CD4-positive, alpha-beta T cell (primary cell): Measurements from ENCODE around the gene SERPINA6. TPM values are rescaled to one million over a fixed set of nuclear protein-coding genes. Genes with fewer than 3 reads are reported as not detected.
"Not testable (repeated sequence)": the region's sequence is repeated elsewhere in the genome, so short reads cannot be mapped to it uniquely, and the experiment has no call there.

ENCODE experiments used
- ATAC-seq: fragments of 200-7000 bp; cut with Tn5 transposase; one replicate; pipeline ENCODE4 v1.10.0; 2022; ENCODE audit warnings: mild to moderate bottlenecking; ENCODE audit not compliant: poor library complexity
- CTCF ChIA-PET: fragments of 350-600 bp; sonication (Branson Sonifier 250); formaldehyde crosslinking; loops from one replicate; lab custom pipeline; 2021; ENCODE audit warnings: antibody characterized with exemption, inconsistent platforms; lab: Charles Lee
- POLR2A ChIA-PET: fragments of 350-600 bp; sonication (Branson Sonifier 250); formaldehyde crosslinking; loops from one replicate; lab custom pipeline; 2021; ENCODE audit warnings: antibody characterized with exemption, inconsistent platforms; lab: Charles Lee
- DNase-seq, 14 experiments: peaks; one replicate each; pipeline ENCODE4 v3.0.0-alpha.2; 2013 to 2020; ENCODE audit warnings: mixed read lengths in 2 of 14
- H3K27ac ChIP-seq, 2 donors: one replicate each; pipeline versions ENCODE4 v1.5.1 to v1.7.0; 2013; ENCODE audit warnings: low read length in 2 of 2, low read depth in 1 of 2, mild to moderate bottlenecking in 1 of 2
- H3K27me3 ChIP-seq, 2 experiments: 1 replicate in 1 of 2; 2 replicates in 1 of 2; pipeline versions ENCODE4 v1.6.1 to v1.7.0; 2013; ENCODE audit warnings: low read length in 2 of 2, control low read depth in 1 of 2, mild to moderate bottlenecking in 1 of 2, moderate library complexity in 1 of 2; ENCODE audit not compliant: insufficient read depth in 2 of 2, control insufficient read depth in 1 of 2
- H3K36me3 ChIP-seq: one replicate; pipeline ENCODE4 v1.6.1; 2013; ENCODE audit warnings: low read length, control low read depth; ENCODE audit not compliant: insufficient read depth
- H3K4me1 ChIP-seq: one replicate; pipeline ENCODE4 v1.6.1; 2013; ENCODE audit warnings: low read length, control low read depth; ENCODE audit not compliant: insufficient read depth
- H3K4me3 ChIP-seq: one replicate; pipeline ENCODE4 v1.5.1; 2013; ENCODE audit warnings: mild to moderate bottlenecking, low read length, moderate library complexity
- H3K9me3 ChIP-seq, 2 experiments: 1 replicate in 1 of 2; 2 replicates in 1 of 2; pipeline versions ENCODE4 v1.6.1 to v1.7.0; 2013; ENCODE audit warnings: low read length in 2 of 2, mild to moderate bottlenecking in 2 of 2, control low read depth in 1 of 2, moderate library complexity in 1 of 2; ENCODE audit not compliant: control insufficient read depth in 1 of 2, insufficient read depth in 1 of 2
- H3K27ac Mint-ChIP-seq: one replicate; pipeline ENCODE4 v1.8.0; 2020; ENCODE audit warnings: mixed read lengths
- H3K27me3 Mint-ChIP-seq: one replicate; pipeline ENCODE4 v1.8.0; 2021; ENCODE audit warnings: mixed read lengths
- H3K36me3 Mint-ChIP-seq: one replicate; pipeline ENCODE4 v1.8.0; 2021; ENCODE audit warnings: low read depth, mixed read lengths
- H3K4me1 Mint-ChIP-seq: one replicate; pipeline ENCODE4 v1.8.0; 2021; ENCODE audit warnings: low read depth, mixed read lengths
- H3K4me3 Mint-ChIP-seq: one replicate; pipeline ENCODE4 v1.8.0; 2020; ENCODE audit warnings: mild to moderate bottlenecking, mixed read lengths
- H3K9me3 Mint-ChIP-seq: one replicate; pipeline ENCODE4 v1.8.0; 2020; ENCODE audit warnings: mixed read lengths
- CTCF ChIP-seq: fragments of 200-600 bp; IDR thresholded peaks from one replicate; pipeline ENCODE4 v1.8.0; 2022; ENCODE audit warnings: antibody characterized with exemption, mild to moderate bottlenecking
- intact Hi-C, 2 experiments: fragments of 100-400 bp; cut with DNase I in 1 of 2; cut with micrococcal nuclease in 1 of 2; formaldehyde crosslinking; loops; one replicate each; pipeline versions ENCODE4 v1.15.1 to v1.9.0; 2023 to 2025; cut with DNase I, micrococcal nuclease
- total RNA-seq, 174 experiments: library from RNA in 2 of 174; stranded (reverse) in 2 of 174; gene quantifications; one replicate each; pipeline ENCODE4 v1.2.3 and lab custom pipeline; 2021 to 2026

Gene SERPINA6
- total RNA-seq, 2 experiments from 2014 or later: not detected

- no peak overlapping the region for H3K27ac ChIP-seq
Observed at GRCh38 chr14:94267352-94267751, 55.8 kb downstream of the SERPINA6 start.

GRCh38 chr14:94264195-94264594 is 58.9 kb downstream of the SERPINA6 start:
- H3K27me3 ChIP-seq, H3K4me3 ChIP-seq, ATAC-seq, POLR2A ChIA-PET, H3K27ac Mint-ChIP-seq, H3K4me1 ChIP-seq, H3K9me3 Mint-ChIP-seq, H3K4me3 Mint-ChIP-seq, DNase-seq, H3K9me3 ChIP-seq, H3K27ac ChIP-seq, intact Hi-C loops, H3K4me1 Mint-ChIP-seq, H3K36me3 ChIP-seq, CTCF ChIA-PET: not testable (repeated sequence)
- Mint-ChIP-seq H3K36me3 (peaks cover 39% of the 10 kb centered on the region), H3K27me3 (peaks cover 13% of the 10 kb centered on the region)

More at GRCh38 chr14:94267352-94267751, 55.8 kb downstream of the SERPINA6 start:
- H3K27ac Mint-ChIP-seq: no peak overlapping the region
- H3K4me1 ChIP-seq: no peaks in the 10 kb centered on the region
- ChIA-PET POLR2A (no interaction called here), CTCF (no interaction called here)
- no peak for TF ChIP-seq CTCF
- DNase-seq: no peak
- no peak for ATAC-seq
- no peak overlapping the region for H3K4me3 ChIP-seq
- no peaks in the 10 kb centered on the region for H3K4me1 Mint-ChIP-seq
- peaks cover 0 to 6% of the 10 kb centered on the region in 2 experiments for H3K9me3 ChIP-seq
- H3K4me3 Mint-ChIP-seq: no peak overlapping the region
- peaks cover 13% of the 10 kb centered on the region for H3K27me3 Mint-ChIP-seq
- intact Hi-C loops: no loop called here
- no peaks in the 10 kb centered on the region for H3K36me3 ChIP-seq
- peaks cover 0 to 3% of the 10 kb centered on the region in 2 experiments for H3K27me3 ChIP-seq
- H3K36me3 Mint-ChIP-seq: peaks cover 30% of the 10 kb centered on the region
- peaks cover 2% of the 10 kb centered on the region for H3K9me3 Mint-ChIP-seq

Other genes with a start within 250 kb of the SERPINA6 start
- gene DDX24, start 242.1 kb downstream of the SERPINA6 start, total RNA-seq: 100 to 1,000 TPM; 678 to 711 TPM
- gene IFI27L1, start 242.0 kb downstream of the SERPINA6 start, total RNA-seq: 10 to 100 TPM; 14.1 to 14.3 TPM
- 1 to 10 TPM; 1.7 to 2.2 TPM for gene IFI27, start 212.6 kb downstream of the SERPINA6 start, total RNA-seq
- gene IFI27L2, start 193.7 kb downstream of the SERPINA6 start, total RNA-seq: 10 to 100 TPM; 21.5 to 22.2 TPM
- gene PPP4R4, start 149.0 kb downstream of the SERPINA6 start, total RNA-seq: 1 to 10 TPM; 3.5 to 4.3 TPM
- gene SERPINA10, start 30.1 kb downstream of the SERPINA6 start, total RNA-seq: not detected
- not detected for gene SERPINA2, start 43.4 kb upstream of the SERPINA6 start, total RNA-seq
- 1 to 10 TPM; 4.3 to 4.7 TPM for gene SERPINA1, start 65.3 kb upstream of the SERPINA6 start, total RNA-seq
- gene SERPINA11, start 129.5 kb upstream of the SERPINA6 start, total RNA-seq: not detected
- gene SERPINA9, start 152.9 kb upstream of the SERPINA6 start, total RNA-seq: not detected
- gene SERPINA12, start 186.1 kb upstream of the SERPINA6 start, total RNA-seq: not detected
- not detected for gene SERPINA4, start 238.1 kb upstream of the SERPINA6 start, total RNA-seq